Astrocyte of the spinal cord (primary cell): ENCODE data around the gene PRPS1.
A peak's percentile ranks its signal among the peaks of the same experiment; 100 is the strongest.

Experiments used
- DNase-seq: peaks from one replicate; pipeline ENCODE4 v3.0.0; 2011; ENCODE audit warnings: low read depth, low spot score
- H3K4me3 ChIP-seq: 2 replicates; pipeline ENCODE4 v1.5.1; 2011; ENCODE audit warnings: low read depth, mild to moderate bottlenecking, low read length, moderate library complexity
- CTCF ChIP-seq: IDR thresholded peaks from 2 replicates; pipeline ENCODE4 v1.5.1; 2012; ENCODE audit warnings: low read depth, mild to moderate bottlenecking, low read length, inconsistent platforms
- in situ Hi-C: cut with HindIII; loops from 2 replicates; pipeline ENCODE4 v1.10.0; 2017; ENCODE audit warnings: low sequenced_read_pairs

The PRPS1 gene

GRCh38 chrX:107626916-107627315, 1.4 kb upstream of the PRPS1 start:
- in situ Hi-C loops: no loop called here
- no peak overlapping the region for H3K4me3 ChIP-seq
- no peak for TF ChIP-seq CTCF
- no peak for DNase-seq

- DNase-seq: peak; percentile 27
- H3K4me3 ChIP-seq: peak overlapping the region; percentile 81
- in situ Hi-C loops: no loop called here
- no peak for TF ChIP-seq CTCF
Measured at GRCh38 chrX:107628662-107629539, 591 bp downstream of the PRPS1 start.

- in situ Hi-C loops: no loop called here
- peak; percentile 33 for TF ChIP-seq CTCF
- peak; percentile 27 for DNase-seq
Measured at GRCh38 chrX:107629540-107629909, 1.2 kb downstream of the PRPS1 start.

GRCh38 chrX:107630031-107630689, 1.9 kb downstream of the PRPS1 start:
- no peak for TF ChIP-seq CTCF
- in situ Hi-C loops: no loop called here
- no peak for DNase-seq
- peak overlapping the region; percentile 81 for H3K4me3 ChIP-seq

More at GRCh38 chrX:107629540-107629909, 1.2 kb downstream of the PRPS1 start:
- peak overlapping the region; percentile 81 for H3K4me3 ChIP-seq

GRCh38 chrX:107632346-107632745, 4.0 kb downstream of the PRPS1 start:
- in situ Hi-C loops: no loop called here
- no peak for DNase-seq
- no peak for TF ChIP-seq CTCF
- H3K4me3 ChIP-seq: no peak overlapping the region

- DNase-seq: no peak
- TF ChIP-seq CTCF: no peak
- no peak overlapping the region for H3K4me3 ChIP-seq
- in situ Hi-C loops: no loop called here
Measured at GRCh38 chrX:107646735-107647134, 18.4 kb downstream of the PRPS1 start.
